ENCODE results near the gene PTBP3.

Gene PTBP3

DNA sequence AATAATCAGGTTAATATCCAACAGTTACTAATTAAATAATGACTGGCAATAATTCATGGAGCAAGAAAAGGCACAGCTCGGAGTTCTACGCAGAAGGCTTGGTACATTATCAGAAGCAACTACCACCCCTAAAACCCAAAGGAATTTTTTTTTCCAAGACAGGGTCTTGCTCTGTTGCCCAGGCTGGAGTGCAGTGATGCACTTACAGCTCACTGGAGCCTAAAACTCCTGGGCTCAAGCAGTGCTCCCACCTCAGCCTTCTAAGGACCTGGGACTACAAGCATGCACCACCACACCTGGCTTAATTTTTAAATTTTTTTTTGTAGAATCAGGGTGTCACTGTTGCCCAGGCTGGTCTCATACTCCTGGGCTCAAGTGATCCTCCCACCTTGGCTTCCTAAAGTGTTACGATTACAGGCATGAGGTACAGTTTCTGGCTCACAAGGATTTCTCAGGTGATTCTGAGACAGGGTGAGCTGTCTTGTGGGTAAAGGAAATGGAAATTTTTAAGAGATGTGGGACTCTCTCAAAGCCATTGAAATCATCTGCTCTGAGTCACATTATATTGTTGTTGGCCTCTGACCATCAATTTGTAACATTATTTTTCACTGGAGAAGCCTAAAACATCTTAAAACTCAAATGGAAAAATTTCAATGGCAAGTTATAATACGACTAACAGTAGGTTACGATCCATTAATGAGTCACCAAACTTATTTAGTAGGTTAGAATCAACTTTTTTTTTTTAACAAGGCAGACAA, 26.8 kb upstream of the PTBP3 start:
- DNase-seq = no peak

DNA sequence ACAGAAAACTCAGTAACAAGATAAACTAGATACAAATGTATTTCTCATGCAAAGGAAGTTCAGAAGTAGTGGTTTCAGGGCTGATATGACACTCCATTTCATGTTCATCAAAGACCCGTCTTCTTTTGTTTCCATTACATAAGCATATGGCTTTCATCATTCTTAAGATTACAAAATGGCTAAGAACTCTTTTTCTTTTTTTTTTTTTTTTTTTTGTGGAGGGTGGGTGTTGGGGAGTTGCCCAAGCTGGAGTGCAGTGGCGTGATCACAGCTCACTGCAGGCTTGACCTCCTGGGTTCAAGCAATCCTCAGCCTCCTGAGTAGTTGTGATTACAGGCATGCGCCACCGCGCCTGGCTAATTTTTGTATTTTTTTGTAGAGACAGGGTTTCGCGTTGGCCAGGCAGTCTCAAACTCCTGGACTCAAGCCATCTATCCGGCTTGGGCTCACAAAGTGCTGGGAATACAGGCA, 22.0 kb upstream of the PTBP3 start:
- DNase-seq = no peak

- no peak for DNase-seq
Observed at GRCh38 chr9:112354081-112354743, 20.8 kb upstream of the PTBP3 start.

DNA sequence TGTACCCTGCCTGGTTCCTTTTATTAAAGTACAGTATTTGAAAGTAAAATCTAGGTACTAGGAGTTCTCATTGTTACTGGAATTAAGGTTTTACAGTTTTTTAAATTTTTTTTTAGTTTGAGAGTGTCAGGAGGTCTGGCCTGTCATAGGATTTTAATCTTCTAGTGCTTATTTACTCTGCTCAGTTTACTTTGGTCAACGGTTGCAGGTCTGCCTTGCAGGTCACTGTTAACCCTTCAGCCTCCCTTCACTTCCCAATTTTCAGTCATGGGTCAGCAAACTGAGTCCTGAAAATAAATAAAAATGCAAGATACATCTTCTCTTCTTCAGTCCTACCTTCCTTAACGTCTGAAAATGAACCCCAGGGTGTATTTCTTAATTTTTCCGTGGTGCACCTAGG, 18.8 kb upstream of the PTBP3 start:
- DNase-seq = no peak

DNA sequence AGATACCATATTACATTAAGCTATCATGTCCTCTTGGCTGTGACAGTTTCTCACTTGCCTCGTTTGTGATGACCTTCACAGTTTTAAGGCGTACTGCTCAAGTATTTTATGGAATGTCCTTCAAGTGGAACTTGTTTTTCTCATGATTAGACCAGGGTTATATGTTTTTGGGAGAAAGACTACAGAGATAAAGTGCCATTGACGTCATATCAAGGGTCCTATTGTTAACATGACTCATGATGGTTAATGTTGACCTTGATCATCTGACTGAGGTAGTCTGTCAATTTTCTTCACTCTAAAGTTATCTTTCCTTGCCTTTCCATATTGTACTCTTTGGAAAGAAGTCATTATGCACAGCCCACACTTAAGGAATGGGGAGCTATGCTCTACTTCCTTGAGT, 17.8 kb upstream of the PTBP3 start:
- no peak for DNase-seq

GRCh38 chr9:112349008-112349333, 15.6 kb upstream of the PTBP3 start:
- no peak for DNase-seq

DNA sequence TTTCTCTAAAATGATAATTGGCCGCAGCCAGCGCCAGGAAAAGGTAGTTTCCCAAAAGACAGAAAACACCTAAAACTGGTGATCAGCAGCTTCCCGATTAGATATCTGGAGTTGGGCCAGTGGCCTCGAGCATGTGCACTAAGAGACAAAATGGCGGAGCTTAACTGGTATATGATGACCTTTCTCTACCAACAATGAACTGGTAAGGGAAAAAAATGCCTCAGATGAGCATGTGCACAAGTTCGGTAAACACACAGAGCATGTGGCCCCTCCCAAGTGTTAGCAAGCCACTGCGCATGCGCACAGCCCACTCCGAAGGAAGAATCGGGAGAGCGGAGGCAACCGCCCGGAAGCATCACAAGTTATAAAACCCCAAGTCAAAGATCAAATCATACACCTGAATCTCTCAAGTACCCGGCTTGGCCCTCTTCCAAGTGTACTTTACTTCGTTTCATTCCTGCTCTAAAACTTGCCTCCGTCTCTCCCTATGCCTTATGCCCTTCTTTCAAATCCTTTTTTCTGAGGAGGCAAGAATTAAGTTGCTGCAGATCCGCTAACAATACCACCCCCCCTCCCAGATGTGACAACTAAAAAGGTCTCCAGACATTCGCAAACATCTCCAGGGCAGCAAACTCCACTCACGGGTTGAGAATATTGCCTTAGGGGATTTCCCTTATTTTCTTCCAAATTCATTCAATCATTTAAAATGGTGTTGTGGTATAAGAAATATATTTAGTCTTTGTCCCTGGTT, 15.0 kb upstream of the PTBP3 start:
- no peak for DNase-seq

DNA sequence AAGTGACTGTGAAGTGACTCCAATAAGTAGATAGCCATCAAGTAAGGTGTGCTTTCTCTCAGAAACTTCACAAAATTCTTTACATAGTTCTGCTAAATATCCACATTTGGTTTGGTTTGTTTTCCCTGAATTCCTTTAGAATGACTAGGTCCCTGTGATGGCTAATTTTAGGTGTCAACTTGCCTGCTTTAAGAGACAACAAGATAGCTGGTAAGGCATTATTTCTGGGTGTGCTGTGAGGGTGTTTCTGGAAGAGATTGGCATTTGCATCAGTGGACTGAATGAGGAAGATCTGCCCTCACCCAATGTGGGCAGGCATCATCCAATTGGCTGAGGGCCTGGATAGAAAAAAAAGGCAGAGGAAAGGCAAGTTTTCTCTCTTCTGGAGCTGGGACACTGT, 8.3 kb upstream of the PTBP3 start:
- no peak for DNase-seq

- DNase-seq = no peak
Observed at GRCh38 chr9:112339886-112340285, 6.5 kb upstream of the PTBP3 start.

DNA sequence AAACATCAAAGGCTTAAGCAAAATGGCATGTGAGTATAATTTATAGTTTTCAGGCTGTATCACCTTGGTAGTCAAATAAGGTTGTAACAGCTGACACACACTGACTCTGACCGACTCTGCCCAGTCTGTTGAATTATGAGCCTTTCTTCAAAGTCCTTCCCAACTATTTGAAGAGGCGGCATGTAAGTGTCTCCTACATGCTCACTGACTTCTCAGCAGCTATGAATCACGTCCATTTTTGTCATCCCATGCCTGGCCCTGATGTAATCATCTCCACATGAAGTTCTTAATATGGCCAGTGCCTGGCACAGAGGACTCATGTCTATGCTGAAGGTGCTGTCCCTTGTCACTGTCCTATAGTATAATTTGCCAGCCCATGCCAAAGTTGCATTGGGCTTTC, 5.1 kb upstream of the PTBP3 start:
- no peak for DNase-seq

GRCh38 chr9:112337547-112337946, 4.1 kb upstream of the PTBP3 start:
- no peak for DNase-seq

GRCh38 chr9:112334432-112334841, 1.0 kb upstream of the PTBP3 start:
- DNase-seq = no peak

- peak; percentile 92 for DNase-seq
Observed at GRCh38 chr9:112333639-112334431, 416 bp upstream of the PTBP3 start.

GRCh38 chr9:112332674-112332976, 794 bp downstream of the PTBP3 start:
- DNase-seq = no peak

DNA sequence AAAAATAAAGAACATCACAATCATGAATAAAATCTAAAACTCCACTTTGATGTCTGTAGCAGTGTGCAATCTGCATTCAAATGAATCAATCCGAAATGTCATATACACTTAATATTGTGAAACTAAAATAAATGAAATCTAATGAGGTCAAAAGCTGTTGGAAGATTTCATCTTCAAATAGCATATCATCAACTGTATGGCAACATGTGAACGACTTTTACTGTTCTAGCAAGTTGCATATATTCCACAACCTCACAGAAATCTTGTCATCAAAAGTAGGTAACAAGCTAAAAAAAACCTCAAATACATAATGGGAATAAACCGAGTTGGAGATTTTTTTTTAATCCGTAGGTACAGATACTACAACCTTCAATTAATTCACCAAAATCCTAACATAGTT, 1.2 kb downstream of the PTBP3 start:
- DNase-seq = no peak

DNA sequence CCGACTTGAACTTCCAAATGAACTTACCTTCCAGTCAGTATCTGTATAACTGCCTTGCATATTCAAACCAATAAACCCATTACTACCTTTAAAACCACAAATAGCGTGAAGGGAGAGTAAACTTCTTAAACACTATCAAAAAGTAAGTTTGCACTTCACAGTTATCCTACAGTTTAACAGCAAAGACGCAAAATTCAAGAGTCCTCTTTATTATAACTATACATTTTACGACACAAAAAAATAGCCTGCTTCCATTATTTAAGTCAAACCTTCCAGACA, 1.8 kb downstream of the PTBP3 start:
- no peak for DNase-seq

DNA sequence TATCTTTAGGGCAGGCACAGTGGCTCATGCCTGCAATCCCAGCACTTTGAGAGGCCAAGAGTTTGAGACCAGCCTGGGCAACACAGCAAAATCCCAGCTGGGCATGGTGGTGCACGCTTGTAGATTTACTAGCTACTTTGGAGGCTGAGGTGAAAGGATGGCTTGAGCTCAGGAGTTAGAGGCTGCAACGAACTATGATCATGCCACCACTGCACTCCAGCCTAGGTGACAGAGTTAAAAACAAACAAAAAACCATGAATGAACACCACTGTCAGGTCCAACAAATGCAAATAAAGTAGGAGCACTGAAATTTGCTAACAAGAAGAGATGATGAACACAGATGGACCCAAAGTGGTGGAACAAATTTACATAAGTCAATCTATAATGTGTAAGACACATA, 4.9 kb downstream of the PTBP3 start:
- no peak for DNase-seq

DNA sequence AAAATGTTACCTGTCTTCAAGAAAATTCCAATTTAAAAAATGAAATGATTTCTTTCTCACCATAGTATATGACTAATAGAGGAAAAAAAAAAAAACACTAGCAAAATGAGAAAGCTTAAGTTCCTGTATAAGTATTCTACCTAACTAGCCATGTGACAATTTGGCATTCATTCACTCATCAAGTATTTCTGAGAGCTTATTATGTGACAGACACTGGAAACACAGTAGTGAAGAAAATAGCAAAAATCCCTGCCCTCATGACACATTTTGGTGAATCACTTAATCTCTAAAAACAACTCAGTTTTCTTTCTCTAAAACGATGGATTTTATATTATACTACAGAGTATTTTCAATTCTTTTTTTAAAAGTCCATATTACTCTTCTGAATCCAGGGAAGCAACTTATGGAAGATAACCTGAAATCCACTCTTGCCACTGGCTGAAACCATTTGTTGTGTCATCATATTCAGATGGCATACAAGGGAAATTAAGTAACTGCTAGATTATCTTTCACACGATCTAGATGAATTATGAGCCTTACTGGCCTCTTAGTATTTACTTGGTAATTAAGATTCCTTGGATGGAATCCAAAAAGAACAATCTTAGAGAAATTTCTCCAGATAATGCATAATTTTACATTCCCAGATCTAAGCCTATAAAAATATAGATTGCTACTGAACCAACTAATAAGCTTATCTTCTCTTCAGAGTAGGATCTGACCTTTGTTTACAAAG, 5.5 kb downstream of the PTBP3 start:
- no peak for DNase-seq

GRCh38 chr9:112326194-112326593, 7.2 kb downstream of the PTBP3 start:
- DNase-seq = no peak

- no peak for DNase-seq
Observed at GRCh38 chr9:112325600-112325999, 7.8 kb downstream of the PTBP3 start.

DNA sequence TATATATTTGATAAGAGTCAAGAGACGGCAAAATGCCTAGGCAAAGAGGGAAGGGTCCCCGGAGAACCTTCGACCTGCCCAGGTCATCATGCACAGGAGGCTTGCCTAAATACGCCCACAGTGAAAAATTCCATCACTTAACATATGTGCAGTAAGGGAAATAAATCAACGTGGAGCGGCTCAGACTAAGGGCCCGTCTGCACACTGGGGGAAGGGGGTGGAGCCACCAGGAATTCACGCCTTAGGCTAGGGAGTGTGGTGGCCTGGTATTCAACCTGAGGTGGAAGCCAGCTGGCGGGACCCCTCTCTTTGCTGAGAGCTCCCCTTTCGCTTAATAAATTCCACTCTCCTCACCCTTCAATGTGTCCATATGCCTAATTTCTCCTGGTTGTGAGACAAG, 8.3 kb downstream of the PTBP3 start:
- no peak for DNase-seq

DNA sequence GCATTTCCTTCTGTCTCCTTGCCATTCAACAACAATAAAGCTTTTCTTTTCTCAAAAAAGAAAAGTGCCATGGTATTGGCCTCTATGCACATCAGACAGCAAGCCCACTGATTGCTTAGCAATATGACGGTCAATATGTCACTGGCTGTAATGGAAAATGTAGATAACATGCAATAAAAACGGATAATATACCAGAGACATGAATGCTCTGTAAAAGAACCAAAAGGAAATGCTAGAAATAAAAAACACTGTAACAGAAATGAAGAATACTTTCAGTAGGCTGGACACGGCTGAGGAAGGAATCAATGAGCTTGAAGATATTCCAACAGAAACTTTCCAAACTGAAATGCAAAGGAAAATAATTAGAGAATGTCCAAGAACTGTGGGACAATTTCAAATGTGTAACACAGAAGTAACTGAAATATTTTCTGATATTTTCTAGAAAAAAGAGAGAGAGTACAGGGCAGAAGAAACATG, 10.0 kb downstream of the PTBP3 start:
- no peak for DNase-seq
